ENCODE data around the gene EVA1C. TPM values are rescaled to one million over a fixed set of nuclear protein-coding genes. Genes with fewer than 3 reads are reported as not detected.

The EVA1C gene
- total RNA-seq, 1 experiment from 2014 or later = 22.2 TPM

DNA sequence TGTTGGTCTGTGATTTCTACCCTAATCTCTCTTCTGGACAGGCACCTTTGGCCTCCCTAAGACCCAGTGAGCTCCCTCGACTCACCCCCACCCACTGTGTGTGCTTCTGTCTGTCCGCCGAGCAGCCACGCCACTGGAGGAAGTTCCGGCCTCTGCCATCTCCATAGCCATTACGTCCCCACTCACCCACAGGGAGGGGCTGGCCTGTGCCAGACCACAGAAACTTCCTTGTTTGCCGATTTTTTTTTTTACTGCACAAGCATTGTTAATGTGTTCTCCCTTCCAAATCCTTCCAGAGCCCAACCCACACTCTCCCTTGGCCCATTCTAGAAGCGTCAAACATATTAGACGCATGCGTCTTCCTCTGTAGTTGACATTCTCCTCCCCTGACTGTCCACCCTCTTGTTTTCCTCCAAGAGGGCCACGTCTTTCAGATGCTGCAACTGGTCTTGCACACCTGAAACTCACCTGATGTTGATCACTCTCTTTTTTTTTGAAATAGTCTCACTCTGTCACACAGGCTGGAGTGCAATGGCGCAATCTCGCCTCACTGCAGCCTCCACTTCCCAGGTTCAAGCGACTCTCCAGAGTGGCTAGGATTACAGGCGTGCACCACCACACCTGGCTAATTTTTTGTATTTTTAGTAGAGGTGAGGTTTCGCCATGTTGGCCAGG, 72.3 kb downstream of the EVA1C start:
- no peak overlapping the region for H3K4me3 Mint-ChIP-seq (ENCODE audit: unreplicated experiment)
- CTCF ChIA-PET = interaction anchor here (0.8 kb wide), 1 partner anchor 101 kb away, joined by 6 read pairs; no protein-coding TSS in a partner anchor
- H3K27ac Mint-ChIP-seq (ENCODE audit: low read depth, unreplicated experiment) = peak overlapping the region; percentile 39
- TF ChIP-seq, protein P1, sequence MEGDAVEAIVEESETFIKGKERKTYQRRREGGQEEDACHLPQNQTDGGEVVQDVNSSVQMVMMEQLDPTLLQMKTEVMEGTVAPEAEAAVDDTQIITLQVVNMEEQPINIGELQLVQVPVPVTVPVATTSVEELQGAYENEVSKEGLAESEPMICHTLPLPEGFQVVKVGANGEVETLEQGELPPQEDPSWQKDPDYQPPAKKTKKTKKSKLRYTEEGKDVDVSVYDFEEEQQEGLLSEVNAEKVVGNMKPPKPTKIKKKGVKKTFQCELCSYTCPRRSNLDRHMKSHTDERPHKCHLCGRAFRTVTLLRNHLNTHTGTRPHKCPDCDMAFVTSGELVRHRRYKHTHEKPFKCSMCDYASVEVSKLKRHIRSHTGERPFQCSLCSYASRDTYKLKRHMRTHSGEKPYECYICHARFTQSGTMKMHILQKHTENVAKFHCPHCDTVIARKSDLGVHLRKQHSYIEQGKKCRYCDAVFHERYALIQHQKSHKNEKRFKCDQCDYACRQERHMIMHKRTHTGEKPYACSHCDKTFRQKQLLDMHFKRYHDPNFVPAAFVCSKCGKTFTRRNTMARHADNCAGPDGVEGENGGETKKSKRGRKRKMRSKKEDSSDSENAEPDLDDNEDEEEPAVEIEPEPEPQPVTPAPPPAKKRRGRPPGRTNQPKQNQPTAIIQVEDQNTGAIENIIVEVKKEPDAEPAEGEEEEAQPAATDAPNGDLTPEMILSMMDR (IDR thresholded peaks at IDR 0.05; ENCODE audit: unreplicated experiment) = no peak
- H3K27me3 Mint-ChIP-seq (ENCODE audit: insufficient read depth, unreplicated experiment) = no peaks in the 10 kb centered on the region
- intact Hi-C loops (cut with micrococcal nuclease) = no loop called here
- no peak for DNase-seq (ENCODE audit: unreplicated experiment)
- no TSS peak for BruUV-seq (replicated peaks)
- H3K4me1 Mint-ChIP-seq (ENCODE audit: insufficient read depth, unreplicated experiment) = no peaks in the 10 kb centered on the region
- H3K9me3 Mint-ChIP-seq (ENCODE audit: unreplicated experiment) = peaks cover 6% of the 10 kb centered on the region
- POLR2A ChIA-PET = no interaction called here
- H3K36me3 Mint-ChIP-seq (ENCODE audit: insufficient read depth, unreplicated experiment) = peaks cover 37% of the 10 kb centered on the region

- no TSS peak for BruUV-seq (replicated peaks)
- Mint-ChIP-seq H3K9me3 (ENCODE audit: unreplicated experiment) (peaks cover 6% of the 10 kb centered on the region), H3K36me3 (ENCODE audit: insufficient read depth, unreplicated experiment) (peaks cover 34% of the 10 kb centered on the region), H3K27ac (ENCODE audit: low read depth, unreplicated experiment) (no peak overlapping the region), H3K4me1 (ENCODE audit: insufficient read depth, unreplicated experiment) (peaks cover 10% of the 10 kb centered on the region), H3K4me3 (ENCODE audit: unreplicated experiment) (no peak overlapping the region), H3K27me3 (ENCODE audit: insufficient read depth, unreplicated experiment) (no peaks in the 10 kb centered on the region)
- no peak for DNase-seq (ENCODE audit: unreplicated experiment)
- ChIA-PET CTCF (interaction anchor here (0.8 kb wide), 1 partner anchor 78 kb away, joined by 3 read pairs; no protein-coding TSS in a partner anchor), POLR2A (no interaction called here)
- TF ChIP-seq, protein P1 (IDR thresholded peaks at IDR 0.05; ENCODE audit: unreplicated experiment) = no peak
- intact Hi-C loops (cut with micrococcal nuclease) = no loop called here
Observed at GRCh38 chr21:32492376-32492775, 79.9 kb downstream of the EVA1C start.

- BruUV-seq (replicated peaks) = no TSS peak
- intact Hi-C loops (cut with micrococcal nuclease) = no loop called here
- DNase-seq (ENCODE audit: unreplicated experiment) = peak; percentile 39
- Mint-ChIP-seq H3K9me3 (ENCODE audit: unreplicated experiment) (no peaks in the 10 kb centered on the region), H3K27ac (ENCODE audit: low read depth, unreplicated experiment) (no peak overlapping the region), H3K4me1 (ENCODE audit: insufficient read depth, unreplicated experiment) (peaks cover 10% of the 10 kb centered on the region), H3K36me3 (ENCODE audit: insufficient read depth, unreplicated experiment) (peaks cover 37% of the 10 kb centered on the region), H3K27me3 (ENCODE audit: insufficient read depth, unreplicated experiment) (no peaks in the 10 kb centered on the region), H3K4me3 (ENCODE audit: unreplicated experiment) (no peak overlapping the region)
- ChIA-PET CTCF (interaction anchor here (0.7 kb wide), 2 partner anchors 52 to 105 kb away, joined by 5 read pairs; no protein-coding TSS in a partner anchor), POLR2A (no interaction called here)
- TF ChIP-seq, protein P1 (IDR thresholded peaks at IDR 0.05; ENCODE audit: unreplicated experiment) = no peak
Observed at GRCh38 chr21:32494934-32495709, 82.6 kb downstream of the EVA1C start.

DNA sequence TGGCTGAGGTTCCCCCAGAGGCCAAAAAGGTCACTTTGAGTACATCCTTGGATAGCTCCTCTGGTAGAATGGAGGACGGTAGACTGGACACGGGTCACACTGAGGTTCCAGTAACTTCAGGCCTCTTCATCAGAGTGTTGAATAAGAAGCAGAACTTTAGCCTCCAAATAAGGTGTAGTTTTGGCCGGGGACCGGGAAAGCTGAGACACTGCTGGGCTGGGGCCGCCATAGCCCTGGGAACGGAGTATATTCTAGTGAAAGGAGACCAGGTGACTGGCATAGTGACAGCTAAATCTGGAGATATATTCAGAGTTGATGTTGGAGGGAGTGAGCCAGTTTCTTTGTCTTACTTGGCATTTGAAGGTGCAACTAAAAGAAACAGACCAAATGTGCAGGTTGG, 84.1 kb downstream of the EVA1C start:
- intact Hi-C loops (cut with micrococcal nuclease) = no loop called here
- TF ChIP-seq, protein P1 (IDR thresholded peaks at IDR 0.05; ENCODE audit: unreplicated experiment) = no peak
- Mint-ChIP-seq H3K4me3 (ENCODE audit: unreplicated experiment) (no peak overlapping the region), H3K9me3 (ENCODE audit: unreplicated experiment) (no peaks in the 10 kb centered on the region), H3K36me3 (ENCODE audit: insufficient read depth, unreplicated experiment) (peaks cover 52% of the 10 kb centered on the region), H3K4me1 (ENCODE audit: insufficient read depth, unreplicated experiment) (peaks cover 10% of the 10 kb centered on the region), H3K27me3 (ENCODE audit: insufficient read depth, unreplicated experiment) (no peaks in the 10 kb centered on the region), H3K27ac (ENCODE audit: low read depth, unreplicated experiment) (no peak overlapping the region)
- DNase-seq (ENCODE audit: unreplicated experiment) = no peak
- ChIA-PET POLR2A (interaction anchor here (0.7 kb wide), 1 partner anchor 9 kb away, joined by 3 read pairs; no protein-coding TSS in a partner anchor), CTCF (no interaction called here)
- BruUV-seq (replicated peaks) = no TSS peak
